ENCODE data around the gene VSNL1.

DNA sequence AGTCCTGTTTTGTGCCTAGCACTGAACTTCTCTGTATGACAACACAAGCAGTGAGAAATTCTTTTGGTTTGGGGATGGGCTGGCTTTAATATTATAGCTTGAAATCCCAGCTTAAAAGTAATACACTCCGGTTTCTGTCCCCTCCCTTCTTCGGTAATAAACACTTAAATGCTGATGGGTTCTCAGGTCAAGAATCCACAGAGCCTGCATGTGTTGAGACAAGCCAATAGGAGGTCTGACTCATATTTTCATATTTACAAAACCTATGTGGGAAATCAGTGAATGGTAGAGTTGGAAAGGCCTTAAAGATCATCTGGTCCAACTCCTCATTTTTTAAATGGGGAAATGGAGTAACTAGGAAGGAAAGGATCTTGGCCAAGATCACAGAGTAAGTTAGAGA is 47.5 kb downstream of the VSNL1 start:
- TF ChIP-seq, protein P1, sequence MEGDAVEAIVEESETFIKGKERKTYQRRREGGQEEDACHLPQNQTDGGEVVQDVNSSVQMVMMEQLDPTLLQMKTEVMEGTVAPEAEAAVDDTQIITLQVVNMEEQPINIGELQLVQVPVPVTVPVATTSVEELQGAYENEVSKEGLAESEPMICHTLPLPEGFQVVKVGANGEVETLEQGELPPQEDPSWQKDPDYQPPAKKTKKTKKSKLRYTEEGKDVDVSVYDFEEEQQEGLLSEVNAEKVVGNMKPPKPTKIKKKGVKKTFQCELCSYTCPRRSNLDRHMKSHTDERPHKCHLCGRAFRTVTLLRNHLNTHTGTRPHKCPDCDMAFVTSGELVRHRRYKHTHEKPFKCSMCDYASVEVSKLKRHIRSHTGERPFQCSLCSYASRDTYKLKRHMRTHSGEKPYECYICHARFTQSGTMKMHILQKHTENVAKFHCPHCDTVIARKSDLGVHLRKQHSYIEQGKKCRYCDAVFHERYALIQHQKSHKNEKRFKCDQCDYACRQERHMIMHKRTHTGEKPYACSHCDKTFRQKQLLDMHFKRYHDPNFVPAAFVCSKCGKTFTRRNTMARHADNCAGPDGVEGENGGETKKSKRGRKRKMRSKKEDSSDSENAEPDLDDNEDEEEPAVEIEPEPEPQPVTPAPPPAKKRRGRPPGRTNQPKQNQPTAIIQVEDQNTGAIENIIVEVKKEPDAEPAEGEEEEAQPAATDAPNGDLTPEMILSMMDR (conservative IDR thresholded peaks at IDR 0.05), result no peak
- TF ChIP-seq EZH2 (IDR thresholded peaks at IDR 0.05; ENCODE audit: low read depth), result no peak

Data from PC-9 (cell line).